Measurements from ENCODE around the gene NOP16. TPM values are rescaled to one million over a fixed set of nuclear protein-coding genes. Genes with fewer than 3 reads are reported as not detected.

The NOP16 gene
- total RNA-seq, 1 donor from 2014 or later = 65.1 TPM

GRCh38 chr5:176383961-176384360, 4.4 kb downstream of the NOP16 start:
- Mint-ChIP-seq H3K4me1 (peaks cover 32% of the 10 kb centered on the region), H3K4me3 (no peak overlapping the region), H3K27me3 (no peaks in the 10 kb centered on the region), H3K36me3 (ENCODE audit: low read depth) (peaks cover 88% of the 10 kb centered on the region), H3K9me3 (no peaks in the 10 kb centered on the region), H3K27ac (no peak overlapping the region)
- TF ChIP-seq CTCF (IDR thresholded peaks at IDR 0.05) = no peak
- no peak for DNase-seq
- intact Hi-C loops (cut with micrococcal nuclease) = loop anchor here (10.0 kb wide), 1 partner anchor 751 kb away; the partner anchor contains the start of gene NSD1
- no peak for ATAC-seq (ENCODE audit: low read depth)
- CTCF ChIA-PET = no interaction called here
- POLR2A ChIA-PET = no interaction called here

- H3K36me3 Mint-ChIP-seq (ENCODE audit: low read depth) = peaks cover 82% of the 10 kb centered on the region
- POLR2A ChIA-PET = interaction anchor here (0.7 kb wide), 1 partner anchor 159 kb away, joined by 3 read pairs; no protein-coding TSS in a partner anchor
- DNase-seq (no peak), ATAC-seq (ENCODE audit: low read depth) (no peak)
- H3K27me3 Mint-ChIP-seq = no peaks in the 10 kb centered on the region
- H3K4me1 Mint-ChIP-seq = peaks cover 30% of the 10 kb centered on the region
- H3K4me3 Mint-ChIP-seq = no peak overlapping the region
- no peak for TF ChIP-seq CTCF (IDR thresholded peaks at IDR 0.05)
- H3K9me3 Mint-ChIP-seq = no peaks in the 10 kb centered on the region
- CTCF ChIA-PET = no interaction called here
- no peak overlapping the region for H3K27ac Mint-ChIP-seq
- intact Hi-C loops (cut with micrococcal nuclease) = loop anchor here (10.0 kb wide), 1 partner anchor 751 kb away; the partner anchor contains the start of gene NSD1
Observed at GRCh38 chr5:176383248-176383905, 5.0 kb downstream of the NOP16 start.

GRCh38 chr5:176382721-176383120, 5.7 kb downstream of the NOP16 start:
- H3K36me3 Mint-ChIP-seq (ENCODE audit: low read depth) = peaks cover 75% of the 10 kb centered on the region
- H3K4me1 Mint-ChIP-seq = peaks cover 25% of the 10 kb centered on the region
- H3K27ac Mint-ChIP-seq = no peak overlapping the region
- intact Hi-C loops (cut with micrococcal nuclease) = loop anchor here (10.0 kb wide), 1 partner anchor 752 kb away; the partner anchor contains the start of gene NSD1
- H3K4me3 Mint-ChIP-seq = no peak overlapping the region
- ATAC-seq (ENCODE audit: low read depth) = no peak
- TF ChIP-seq CTCF (IDR thresholded peaks at IDR 0.05) = no peak
- no peaks in the 10 kb centered on the region for H3K27me3 Mint-ChIP-seq
- ChIA-PET CTCF (no interaction called here), POLR2A (interaction anchor here (1.2 kb wide), 1 partner anchor 21 kb away, joined by 3 read pairs; the partner anchor contains the start of gene KIAA1191)
- DNase-seq = no peak
- H3K9me3 Mint-ChIP-seq = no peaks in the 10 kb centered on the region

- no peak for ATAC-seq (ENCODE audit: low read depth)
- TF ChIP-seq CTCF (IDR thresholded peaks at IDR 0.05) = no peak
- H3K36me3 Mint-ChIP-seq (ENCODE audit: low read depth) = peaks cover 71% of the 10 kb centered on the region
- POLR2A ChIA-PET = interaction anchor here (1.2 kb wide), 1 partner anchor 20 kb away, joined by 3 read pairs; the partner anchor contains the start of gene KIAA1191
- intact Hi-C loops (cut with micrococcal nuclease) = loop anchor here (2.0 to 10.0 kb wide), 2 partner anchors 17 to 753 kb away; partner anchors contain the start of genes ARL10 and NSD1
- H3K9me3 Mint-ChIP-seq = no peaks in the 10 kb centered on the region
- no peak overlapping the region for H3K4me3 Mint-ChIP-seq
- H3K27ac Mint-ChIP-seq = no peak overlapping the region
- CTCF ChIA-PET = no interaction called here
- peaks cover 18% of the 10 kb centered on the region for H3K4me1 Mint-ChIP-seq
- no peaks in the 10 kb centered on the region for H3K27me3 Mint-ChIP-seq
- DNase-seq = no peak
Observed at GRCh38 chr5:176381979-176382378, 6.4 kb downstream of the NOP16 start.

DNA sequence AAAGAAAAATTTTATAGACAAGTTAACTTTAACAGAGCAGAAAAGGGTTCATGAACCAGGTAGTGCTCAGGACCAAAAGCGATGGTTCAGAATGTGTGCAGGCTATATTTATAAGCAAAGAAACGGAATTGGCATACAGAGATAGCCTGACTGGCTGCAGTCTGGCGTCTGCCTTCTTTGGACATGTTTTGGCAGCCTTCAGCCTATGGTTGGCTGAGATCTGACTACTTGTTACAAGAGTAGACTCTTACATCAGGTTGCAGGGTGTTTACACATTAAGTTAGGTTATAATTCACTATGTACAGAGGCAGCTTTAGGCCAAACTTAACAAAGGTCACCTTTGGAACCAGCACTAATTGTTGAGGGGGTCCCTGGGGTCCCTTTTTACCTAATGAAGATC, 7.0 kb downstream of the NOP16 start:
- Mint-ChIP-seq H3K9me3 (no peaks in the 10 kb centered on the region), H3K4me1 (peaks cover 12% of the 10 kb centered on the region), H3K4me3 (no peak overlapping the region), H3K27ac (no peak overlapping the region), H3K27me3 (no peaks in the 10 kb centered on the region), H3K36me3 (ENCODE audit: low read depth) (peaks cover 68% of the 10 kb centered on the region)
- no peak for DNase-seq
- intact Hi-C loops (cut with micrococcal nuclease) = loop anchor here (2.0 to 10.0 kb wide), 2 partner anchors 17 to 753 kb away; partner anchors contain the start of genes ARL10 and NSD1
- no peak for ATAC-seq (ENCODE audit: low read depth)
- TF ChIP-seq CTCF (IDR thresholded peaks at IDR 0.05) = no peak
- ChIA-PET CTCF (no interaction called here), POLR2A (interaction anchor here (1.2 kb wide), 1 partner anchor 20 kb away, joined by 3 read pairs; the partner anchor contains the start of gene KIAA1191)

All from activated B cell treated with CpG ODN at 0.5 μM for 24 hours (primary cell).